Measurements from ENCODE around the gene RAB34.

The RAB34 gene

DNA sequence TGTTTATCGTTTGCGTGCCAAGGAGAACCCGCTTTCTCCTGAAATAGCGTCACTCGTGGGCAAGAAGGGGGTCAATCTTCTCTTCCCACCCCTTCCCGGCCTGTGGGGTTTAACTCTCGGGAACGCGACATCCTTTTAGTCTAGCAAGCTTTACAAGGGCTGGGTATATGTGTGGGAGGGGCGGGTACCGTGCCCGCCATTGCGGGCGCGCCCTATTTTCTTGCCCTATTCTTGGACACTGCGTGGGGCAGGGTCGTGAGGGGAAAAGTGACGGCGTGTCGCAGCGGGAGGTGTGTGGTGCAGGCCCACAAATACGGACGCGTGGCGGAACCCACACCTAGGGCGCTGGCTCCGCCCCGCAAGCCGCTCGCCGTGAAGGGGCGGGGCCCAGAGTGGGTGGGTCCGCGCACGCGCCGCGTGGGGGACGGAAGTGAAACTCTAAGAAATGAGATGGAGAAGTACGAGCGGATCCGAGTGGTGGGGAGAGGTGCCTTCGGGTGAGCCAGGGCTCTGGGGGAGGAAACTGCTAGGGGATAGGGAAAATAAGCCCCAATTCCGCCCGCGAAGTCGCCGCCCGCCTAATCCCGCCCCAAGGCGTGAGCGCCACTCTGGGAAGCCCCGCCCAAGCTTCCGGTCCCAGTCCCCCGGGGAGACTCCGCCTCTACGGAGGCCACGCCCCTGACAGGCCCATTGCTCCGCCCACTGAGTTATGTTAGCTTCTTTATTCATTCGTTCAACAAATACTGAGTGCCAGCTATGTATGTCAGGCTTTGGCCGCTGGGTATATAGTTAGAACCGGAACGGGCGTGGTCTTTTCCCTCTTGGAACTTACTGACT, 10.9 kb upstream of the RAB34 start, which contains the start of gene NEK8 (continued):
- TF ChIP-seq YY1 (tag by site-specific recombination; IDR thresholded peaks at IDR 0.05): 0 out of 2 replicates have a peak, but pooled peaks have one; percentile 19
- TF ChIP-seq, protein P1, sequence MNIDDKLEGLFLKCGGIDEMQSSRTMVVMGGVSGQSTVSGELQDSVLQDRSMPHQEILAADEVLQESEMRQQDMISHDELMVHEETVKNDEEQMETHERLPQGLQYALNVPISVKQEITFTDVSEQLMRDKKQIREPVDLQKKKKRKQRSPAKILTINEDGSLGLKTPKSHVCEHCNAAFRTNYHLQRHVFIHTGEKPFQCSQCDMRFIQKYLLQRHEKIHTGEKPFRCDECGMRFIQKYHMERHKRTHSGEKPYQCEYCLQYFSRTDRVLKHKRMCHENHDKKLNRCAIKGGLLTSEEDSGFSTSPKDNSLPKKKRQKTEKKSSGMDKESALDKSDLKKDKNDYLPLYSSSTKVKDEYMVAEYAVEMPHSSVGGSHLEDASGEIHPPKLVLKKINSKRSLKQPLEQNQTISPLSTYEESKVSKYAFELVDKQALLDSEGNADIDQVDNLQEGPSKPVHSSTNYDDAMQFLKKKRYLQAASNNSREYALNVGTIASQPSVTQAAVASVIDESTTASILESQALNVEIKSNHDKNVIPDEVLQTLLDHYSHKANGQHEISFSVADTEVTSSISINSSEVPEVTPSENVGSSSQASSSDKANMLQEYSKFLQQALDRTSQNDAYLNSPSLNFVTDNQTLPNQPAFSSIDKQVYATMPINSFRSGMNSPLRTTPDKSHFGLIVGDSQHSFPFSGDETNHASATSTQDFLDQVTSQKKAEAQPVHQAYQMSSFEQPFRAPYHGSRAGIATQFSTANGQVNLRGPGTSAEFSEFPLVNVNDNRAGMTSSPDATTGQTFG (tag by site-specific recombination; IDR thresholded peaks at IDR 0.05; ENCODE audit: borderline replicate concordance): no peak
- TF ChIP-seq, protein P2, sequence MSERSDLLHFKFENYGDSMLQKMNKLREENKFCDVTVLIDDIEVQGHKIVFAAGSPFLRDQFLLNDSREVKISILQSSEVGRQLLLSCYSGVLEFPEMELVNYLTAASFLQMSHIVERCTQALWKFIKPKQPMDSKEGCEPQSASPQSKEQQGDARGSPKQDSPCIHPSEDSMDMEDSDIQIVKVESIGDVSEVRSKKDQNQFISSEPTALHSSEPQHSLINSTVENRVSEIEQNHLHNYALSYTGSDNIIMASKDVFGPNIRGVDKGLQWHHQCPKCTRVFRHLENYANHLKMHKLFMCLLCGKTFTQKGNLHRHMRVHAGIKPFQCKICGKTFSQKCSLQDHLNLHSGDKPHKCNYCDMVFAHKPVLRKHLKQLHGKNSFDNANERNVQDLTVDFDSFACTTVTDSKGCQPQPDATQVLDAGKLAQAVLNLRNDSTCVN (tag by site-specific recombination; optimal IDR thresholded peaks at IDR 0.05): peak; percentile 85
- no peak for TF ChIP-seq ZNF473 (tag by site-specific recombination; IDR thresholded peaks at IDR 0.05)
- TF ChIP-seq ZNF555 (tag by site-specific recombination; conservative IDR thresholded peaks at IDR 0.05): no peak
- TF ChIP-seq, protein P3, sequence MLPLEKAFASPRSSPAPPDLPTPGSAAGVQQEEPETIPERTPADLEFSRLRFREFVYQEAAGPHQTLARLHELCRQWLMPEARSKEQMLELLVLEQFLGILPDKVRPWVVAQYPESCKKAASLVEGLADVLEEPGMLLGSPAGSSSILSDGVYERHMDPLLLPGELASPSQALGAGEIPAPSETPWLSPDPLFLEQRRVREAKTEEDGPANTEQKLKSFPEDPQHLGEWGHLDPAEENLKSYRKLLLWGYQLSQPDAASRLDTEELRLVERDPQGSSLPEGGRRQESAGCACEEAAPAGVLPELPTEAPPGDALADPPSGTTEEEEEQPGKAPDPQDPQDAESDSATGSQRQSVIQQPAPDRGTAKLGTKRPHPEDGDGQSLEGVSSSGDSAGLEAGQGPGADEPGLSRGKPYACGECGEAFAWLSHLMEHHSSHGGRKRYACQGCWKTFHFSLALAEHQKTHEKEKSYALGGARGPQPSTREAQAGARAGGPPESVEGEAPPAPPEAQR (tag by site-specific recombination; IDR thresholded peaks at IDR 0.05): no peak
- TF ChIP-seq TRIM28 (IDR thresholded peaks at IDR 0.05; ENCODE audit: borderline replicate concordance, low read length): no peak
- TF ChIP-seq ZNF76 (tag by site-specific recombination; IDR thresholded peaks at IDR 0.05; ENCODE audit: borderline replicate concordance, low read depth): peak; percentile 4; the same call in 1 of the 2 replicates
- TF ChIP-seq MZF1 (tag by site-specific recombination; IDR thresholded peaks at IDR 0.05; ENCODE audit: borderline replicate concordance): peak; percentile 37; the same call in 1 of the 2 replicates
- TF ChIP-seq SP7 (tag by site-specific recombination; IDR thresholded peaks at IDR 0.05): peak; percentile 38; the same call in 1 of the 2 replicates
- no peak for TF ChIP-seq GLI4 (tag by site-specific recombination; IDR thresholded peaks at IDR 0.05)
- TF ChIP-seq ZNF184 (tag by site-specific recombination; IDR thresholded peaks at IDR 0.05): 0 out of 2 replicates have a peak, but pooled peaks have one; percentile 11
- peak; percentile 7; the same call in 1 of the 2 replicates for TF ChIP-seq ZEB2 (tag by site-specific recombination; IDR thresholded peaks at IDR 0.05)
- TF ChIP-seq, protein P4, sequence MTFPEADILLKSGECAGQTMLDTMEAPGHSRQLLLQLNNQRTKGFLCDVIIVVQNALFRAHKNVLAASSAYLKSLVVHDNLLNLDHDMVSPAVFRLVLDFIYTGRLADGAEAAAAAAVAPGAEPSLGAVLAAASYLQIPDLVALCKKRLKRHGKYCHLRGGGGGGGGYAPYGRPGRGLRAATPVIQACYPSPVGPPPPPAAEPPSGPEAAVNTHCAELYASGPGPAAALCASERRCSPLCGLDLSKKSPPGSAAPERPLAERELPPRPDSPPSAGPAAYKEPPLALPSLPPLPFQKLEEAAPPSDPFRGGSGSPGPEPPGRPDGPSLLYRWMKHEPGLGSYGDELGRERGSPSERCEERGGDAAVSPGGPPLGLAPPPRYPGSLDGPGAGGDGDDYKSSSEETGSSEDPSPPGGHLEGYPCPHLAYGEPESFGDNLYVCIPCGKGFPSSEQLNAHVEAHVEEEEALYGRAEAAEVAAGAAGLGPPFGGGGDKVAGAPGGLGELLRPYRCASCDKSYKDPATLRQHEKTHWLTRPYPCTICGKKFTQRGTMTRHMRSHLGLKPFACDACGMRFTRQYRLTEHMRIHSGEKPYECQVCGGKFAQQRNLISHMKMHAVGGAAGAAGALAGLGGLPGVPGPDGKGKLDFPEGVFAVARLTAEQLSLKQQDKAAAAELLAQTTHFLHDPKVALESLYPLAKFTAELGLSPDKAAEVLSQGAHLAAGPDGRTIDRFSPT (tag by site-specific recombination; IDR thresholded peaks at IDR 0.05): peak; percentile 96
- TF ChIP-seq ZNF146 (tag by site-specific recombination; IDR thresholded peaks at IDR 0.05): peak; percentile 6
- 0 out of 2 replicates have a peak, but pooled peaks have one; percentile 50 for TF ChIP-seq ZFP37 (tag by site-specific recombination; IDR thresholded peaks at IDR 0.05)
- no peak for TF ChIP-seq BCL11A (tag by site-specific recombination; IDR thresholded peaks at IDR 0.05; ENCODE audit: low read depth)
- TF ChIP-seq, protein P5, sequence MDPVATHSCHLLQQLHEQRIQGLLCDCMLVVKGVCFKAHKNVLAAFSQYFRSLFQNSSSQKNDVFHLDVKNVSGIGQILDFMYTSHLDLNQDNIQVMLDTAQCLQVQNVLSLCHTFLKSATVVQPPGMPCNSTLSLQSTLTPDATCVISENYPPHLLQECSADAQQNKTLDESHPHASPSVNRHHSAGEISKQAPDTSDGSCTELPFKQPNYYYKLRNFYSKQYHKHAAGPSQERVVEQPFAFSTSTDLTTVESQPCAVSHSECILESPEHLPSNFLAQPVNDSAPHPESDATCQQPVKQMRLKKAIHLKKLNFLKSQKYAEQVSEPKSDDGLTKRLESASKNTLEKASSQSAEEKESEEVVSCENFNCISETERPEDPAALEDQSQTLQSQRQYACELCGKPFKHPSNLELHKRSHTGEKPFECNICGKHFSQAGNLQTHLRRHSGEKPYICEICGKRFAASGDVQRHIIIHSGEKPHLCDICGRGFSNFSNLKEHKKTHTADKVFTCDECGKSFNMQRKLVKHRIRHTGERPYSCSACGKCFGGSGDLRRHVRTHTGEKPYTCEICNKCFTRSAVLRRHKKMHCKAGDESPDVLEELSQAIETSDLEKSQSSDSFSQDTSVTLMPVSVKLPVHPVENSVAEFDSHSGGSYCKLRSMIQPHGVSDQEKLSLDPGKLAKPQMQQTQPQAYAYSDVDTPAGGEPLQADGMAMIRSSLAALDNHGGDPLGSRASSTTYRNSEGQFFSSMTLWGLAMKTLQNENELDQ (tag by site-specific recombination; IDR thresholded peaks at IDR 0.05; ENCODE audit: low read depth): no peak
- TF ChIP-seq ZNF843 (tag by site-specific recombination; IDR thresholded peaks at IDR 0.05): no peak
- peak; percentile 49; the same call in 1 of the 2 replicates for TF ChIP-seq BCL11B (tag by site-specific recombination; IDR thresholded peaks at IDR 0.05; ENCODE audit: low read depth)
- peak; percentile 51; the same call in 1 of the 2 replicates for TF ChIP-seq ZNF785 (tag by site-specific recombination; IDR thresholded peaks at IDR 0.05)
- peak; percentile 98 for TF ChIP-seq KLF8 (tag by site-specific recombination; IDR thresholded peaks at IDR 0.05)
- no peak for TF ChIP-seq ZNF202 (tag by site-specific recombination; IDR thresholded peaks at IDR 0.05; ENCODE audit: borderline replicate concordance)
- TF ChIP-seq, protein P6, sequence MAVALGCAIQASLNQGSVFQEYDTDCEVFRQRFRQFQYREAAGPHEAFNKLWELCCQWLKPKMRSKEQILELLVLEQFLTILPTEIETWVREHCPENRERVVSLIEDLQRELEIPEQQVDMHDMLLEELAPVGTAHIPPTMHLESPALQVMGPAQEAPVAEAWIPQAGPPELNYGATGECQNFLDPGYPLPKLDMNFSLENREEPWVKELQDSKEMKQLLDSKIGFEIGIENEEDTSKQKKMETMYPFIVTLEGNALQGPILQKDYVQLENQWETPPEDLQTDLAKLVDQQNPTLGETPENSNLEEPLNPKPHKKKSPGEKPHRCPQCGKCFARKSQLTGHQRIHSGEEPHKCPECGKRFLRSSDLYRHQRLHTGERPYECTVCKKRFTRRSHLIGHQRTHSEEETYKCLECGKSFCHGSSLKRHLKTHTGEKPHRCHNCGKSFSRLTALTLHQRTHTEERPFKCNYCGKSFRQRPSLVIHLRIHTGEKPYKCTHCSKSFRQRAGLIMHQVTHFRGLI (tag by site-specific recombination; IDR thresholded peaks at IDR 0.05): peak; percentile 39; the same call in 1 of the 2 replicates
- TF ChIP-seq ZNF23 (tag by site-specific recombination; IDR thresholded peaks at IDR 0.05; ENCODE audit: borderline replicate concordance): no peak
- no peak for TF ChIP-seq MYNN (tag by site-specific recombination; IDR thresholded peaks at IDR 0.05; ENCODE audit: borderline replicate concordance)
- TF ChIP-seq ZNF350 (tag by site-specific recombination; IDR thresholded peaks at IDR 0.05): no peak

All from HEK293 (cell line).